Keratinocyte (primary cell): ENCODE measurements around the gene GABRB1. TPM values are rescaled to one million over a fixed set of nuclear protein-coding genes. Genes with fewer than 3 reads are reported as not detected.

Experiments
- DNase-seq: peaks from one replicate; pipeline ENCODE4 v3.0.0-alpha.2; 2011; ENCODE audit warnings: low read depth, missing footprints, low spot score
- FAIRE-seq: peaks from 2 replicates; lab custom pipeline; 2011; peaks lifted over from hg19 to GRCh38; lab: Jason Lieb, UNC
- H2AFZ ChIP-seq: 2 replicates; pipeline ENCODE4 v1.6.0; 2012; ENCODE audit warnings: low read length, control low read depth, inconsistent platforms; ENCODE audit not compliant: control insufficient read depth
- H3K27ac ChIP-seq: 2 replicates; pipeline ENCODE4 v1.5.1; 2011; ENCODE audit warnings: low read length; ENCODE audit not compliant: control insufficient read depth, insufficient read depth
- H3K27me3 ChIP-seq: 3 replicates; pipeline ENCODE4 v1.6.0; 2011; ENCODE audit warnings: low read length; ENCODE audit not compliant: control insufficient read depth, insufficient read depth; ENCODE audit errors: extremely low read depth
- H3K36me3 ChIP-seq, 2 experiments: 2 replicates in 1 of 2; 3 replicates in 1 of 2; pipeline ENCODE4 v1.5.1; 2011; ENCODE audit warnings: low read length in 2 of 2, mild to moderate bottlenecking in 1 of 2; ENCODE audit not compliant: control insufficient read depth in 2 of 2, insufficient read depth in 2 of 2; ENCODE audit errors: extremely low read depth in 1 of 2
- H3K4me1 ChIP-seq: 3 replicates; pipeline ENCODE4 v1.5.1; 2011; ENCODE audit warnings: low read length; ENCODE audit not compliant: control insufficient read depth, insufficient read depth; ENCODE audit errors: extremely low read depth
- H3K4me2 ChIP-seq: 3 replicates; pipeline ENCODE4 v1.6.0; 2011; ENCODE audit warnings: low read depth, low read length; ENCODE audit not compliant: control insufficient read depth, insufficient read depth; ENCODE audit errors: extremely low read depth
- H3K4me3 ChIP-seq, 3 experiments: fragments of 200-600 bp in 1 of 3; sonication (generic) in 1 of 3; 2 replicates in 2 of 3; 3 replicates in 1 of 3; pipeline ENCODE4 v1.5.1; 2011 to 2016; ENCODE audit warnings: low read length in 3 of 3, mild to moderate bottlenecking in 3 of 3, control low read depth in 2 of 3, inconsistent platforms in 1 of 3, low read depth in 1 of 3, mixed read lengths in 1 of 3, mixed run types in 1 of 3, moderate library complexity in 1 of 3; ENCODE audit not compliant: control insufficient read depth in 2 of 3, insufficient read depth in 2 of 3; ENCODE audit errors: extremely low read depth in 1 of 3
- H3K79me2 ChIP-seq: 2 replicates; pipeline ENCODE4 v1.6.0; 2012; ENCODE audit warnings: low read length; ENCODE audit not compliant: control insufficient read depth, insufficient read depth
- H3K9ac ChIP-seq: 3 replicates; pipeline ENCODE4 v1.6.0; 2011; ENCODE audit warnings: low read length; ENCODE audit not compliant: control insufficient read depth, insufficient read depth; ENCODE audit errors: extremely low read depth
- H3K9me1 ChIP-seq: 3 replicates; pipeline ENCODE4 v1.6.0; 2011; ENCODE audit warnings: low read length; ENCODE audit not compliant: control insufficient read depth, insufficient read depth; ENCODE audit errors: extremely low read depth
- H3K9me3 ChIP-seq: 2 replicates; pipeline ENCODE4 v1.5.1; 2012; ENCODE audit warnings: low read depth, low read length; ENCODE audit not compliant: control insufficient read depth
- H4K20me1 ChIP-seq: 3 replicates; pipeline ENCODE4 v1.6.0; 2011; ENCODE audit warnings: low read length; ENCODE audit not compliant: control insufficient read depth, insufficient read depth; ENCODE audit errors: extremely low read depth
- EZH2 ChIP-seq: IDR thresholded peaks from one replicate; pipeline ENCODE4 v1.6.1; 2012; ENCODE audit warnings: inconsistent platforms, mild to moderate bottlenecking, low read length, moderate library complexity
- dilution Hi-C: fragments of 300-500 bp; cut with MboI; formaldehyde crosslinking; loops from one replicate; pipeline ENCODE4 v1.7.0; 2020; ENCODE audit warnings: low sequenced_read_pairs; ENCODE audit not compliant: extremely low pct_ligation_motif_present
- polyA plus RNA-seq, 5 experiments: library from polyadenylated mRNA; depleted of rRNA in 3 of 5; stranded (reverse) in 3 of 5; stranded (forward) in 1 of 5; unstranded in 1 of 5; fragments of >200 nt; gene quantifications; 1 replicate in 1 of 5; 2 replicates in 3 of 5; 3 replicates in 1 of 5; pipeline versions ENCODE4 v1.2.1 to v1.2.3, GENCODE V29; 2011 to 2012; ENCODE audit warnings: missing spikeins in 2 of 5, low read depth in 1 of 5, low replicate concordance in 1 of 5
- TF ChIP-seq, protein P1 (sequence below), 3 experiments: IDR thresholded peaks in 1 of 3; conservative IDR thresholded peaks in 1 of 3; optimal IDR thresholded peaks in 1 of 3; 2 replicates in 2 of 3; 3 replicates in 1 of 3; pipeline versions ENCODE3 to v1.5.1; 2011; ENCODE audit warnings: low read length in 3 of 3, mild to moderate bottlenecking in 3 of 3, moderate library complexity in 2 of 3, control low read depth in 1 of 3, inconsistent platforms in 1 of 3; ENCODE audit not compliant: insufficient read depth in 2 of 3; ENCODE audit errors: extremely low read depth in 1 of 3

The GABRB1 gene
- polyA plus RNA-seq, 1 donor (not counting 4 experiments of a cell fraction or from before 2014, with no cell fraction given) = not detected

GRCh38 chr4:47209833-47210232, 178.5 kb downstream of the GABRB1 start:
- H3K4me1 ChIP-seq = peaks cover 9% of the 10 kb centered on the region
- H3K36me3 ChIP-seq = no peaks in the 10 kb centered on the region
- no peak overlapping the region for H3K4me3 ChIP-seq
- FAIRE-seq = no peak
- no peak overlapping the region for H3K4me2 ChIP-seq
- dilution Hi-C loops = no loop called here
- no peak for TF ChIP-seq EZH2
- TF ChIP-seq, protein P1, sequence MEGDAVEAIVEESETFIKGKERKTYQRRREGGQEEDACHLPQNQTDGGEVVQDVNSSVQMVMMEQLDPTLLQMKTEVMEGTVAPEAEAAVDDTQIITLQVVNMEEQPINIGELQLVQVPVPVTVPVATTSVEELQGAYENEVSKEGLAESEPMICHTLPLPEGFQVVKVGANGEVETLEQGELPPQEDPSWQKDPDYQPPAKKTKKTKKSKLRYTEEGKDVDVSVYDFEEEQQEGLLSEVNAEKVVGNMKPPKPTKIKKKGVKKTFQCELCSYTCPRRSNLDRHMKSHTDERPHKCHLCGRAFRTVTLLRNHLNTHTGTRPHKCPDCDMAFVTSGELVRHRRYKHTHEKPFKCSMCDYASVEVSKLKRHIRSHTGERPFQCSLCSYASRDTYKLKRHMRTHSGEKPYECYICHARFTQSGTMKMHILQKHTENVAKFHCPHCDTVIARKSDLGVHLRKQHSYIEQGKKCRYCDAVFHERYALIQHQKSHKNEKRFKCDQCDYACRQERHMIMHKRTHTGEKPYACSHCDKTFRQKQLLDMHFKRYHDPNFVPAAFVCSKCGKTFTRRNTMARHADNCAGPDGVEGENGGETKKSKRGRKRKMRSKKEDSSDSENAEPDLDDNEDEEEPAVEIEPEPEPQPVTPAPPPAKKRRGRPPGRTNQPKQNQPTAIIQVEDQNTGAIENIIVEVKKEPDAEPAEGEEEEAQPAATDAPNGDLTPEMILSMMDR (optimal IDR thresholded peaks at IDR 0.05 in 1 of 3, IDR thresholded peaks at IDR 0.05 in 1 of 3, conservative IDR thresholded peaks at IDR 0.05 in 1 of 3; ENCODE audit: extremely low read depth in 1 of 3, insufficient read depth in 2 of 3, low read length in 3 of 3) = no peak
- no peak overlapping the region for H3K27ac ChIP-seq
- no peaks in the 10 kb centered on the region for H3K27me3 ChIP-seq
- H4K20me1 ChIP-seq = no peaks in the 10 kb centered on the region
- H3K9ac ChIP-seq = no peak overlapping the region
- no peaks in the 10 kb centered on the region for H3K9me3 ChIP-seq
- DNase-seq = peak; percentile 9
- no peak overlapping the region for H2AFZ ChIP-seq
- no peaks in the 10 kb centered on the region for H3K79me2 ChIP-seq
- H3K9me1 ChIP-seq = no peaks in the 10 kb centered on the region

DNA sequence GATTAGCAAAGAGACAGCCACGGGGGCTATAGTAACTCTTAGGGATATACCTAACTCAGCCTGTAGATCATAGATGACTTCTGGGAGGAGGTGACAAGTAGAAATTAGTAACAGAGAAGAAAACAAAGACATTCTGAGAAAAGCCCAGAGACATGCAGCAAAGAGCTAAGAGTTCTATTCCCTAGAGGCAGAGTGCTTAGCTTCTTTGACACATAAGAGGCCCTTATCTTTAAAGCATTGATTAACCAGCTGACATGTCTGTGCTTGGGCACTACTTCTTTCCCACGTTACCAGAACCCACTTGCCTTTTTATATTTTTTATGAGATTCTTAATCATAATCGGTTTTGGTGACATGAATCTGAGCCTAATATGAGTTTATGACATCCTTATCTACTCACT, 179.5 kb downstream of the GABRB1 start:
- Histone ChIP-seq H3K9me3 (no peaks in the 10 kb centered on the region), H3K4me2 (no peak overlapping the region), H3K27ac (no peak overlapping the region), H3K36me3 (no peaks in the 10 kb centered on the region), H3K27me3 (no peaks in the 10 kb centered on the region), H2AFZ (no peak overlapping the region), H3K9ac (no peak overlapping the region), H3K9me1 (no peaks in the 10 kb centered on the region), H3K79me2 (no peaks in the 10 kb centered on the region), H3K4me3 (no peak overlapping the region), H3K4me1 (peaks cover 9% of the 10 kb centered on the region), H4K20me1 (no peaks in the 10 kb centered on the region)
- dilution Hi-C loops = no loop called here
- TF ChIP-seq, protein P1 (optimal IDR thresholded peaks at IDR 0.05 in 1 of 3, IDR thresholded peaks at IDR 0.05 in 1 of 3, conservative IDR thresholded peaks at IDR 0.05 in 1 of 3; ENCODE audit: extremely low read depth in 1 of 3, insufficient read depth in 2 of 3, low read length in 3 of 3) = no peak
- TF ChIP-seq EZH2 = no peak
- DNase-seq (no peak), FAIRE-seq (no peak)
